Chondrocyte (in vitro differentiated cells): ENCODE results near the gene BTLA. TPM values are rescaled to one million over a fixed set of nuclear protein-coding genes. Genes with fewer than 3 reads are reported as not detected.

Experiments used
- DNase-seq: peaks from one replicate; pipeline ENCODE4 v3.0.0; 2021; ENCODE audit warnings: mixed read lengths, low spot score
- H3K27ac Mint-ChIP-seq: one replicate; pipeline ENCODE4 v1.8.0; 2021; ENCODE audit warnings: mild to moderate bottlenecking, moderate library complexity, mixed read lengths; ENCODE audit not compliant: unreplicated experiment
- H3K27me3 Mint-ChIP-seq: 2 replicates; pipeline ENCODE4 v1.8.0; 2021; ENCODE audit warnings: low read depth, mixed read lengths
- H3K36me3 Mint-ChIP-seq: 2 replicates; pipeline ENCODE4 v1.8.0; 2021; ENCODE audit warnings: low read depth, mixed read lengths
- H3K4me1 Mint-ChIP-seq: 2 replicates; pipeline ENCODE4 v1.8.0; 2021; ENCODE audit warnings: low read depth, mild to moderate bottlenecking, mixed read lengths
- H3K4me3 Mint-ChIP-seq: one replicate; pipeline ENCODE4 v1.8.0; 2021; ENCODE audit warnings: mild to moderate bottlenecking, moderate library complexity, mixed read lengths; ENCODE audit not compliant: unreplicated experiment
- H3K9me3 Mint-ChIP-seq: 2 replicates; pipeline ENCODE4 v1.8.0; 2021; ENCODE audit warnings: low read depth, mixed read lengths
- total RNA-seq: library from RNA; stranded (reverse); gene quantifications from 3 replicates; pipeline ENCODE4 v1.2.1, GENCODE V29; 2021
- TF ChIP-seq, protein P1 (sequence below): fragments of 200-600 bp; sonication (generic); IDR thresholded peaks from 2 replicates; pipeline ENCODE4 v1.5.0; 2021; ENCODE audit warnings: antibody characterized with exemption, mild to moderate bottlenecking, moderate library complexity

The BTLA gene
- total RNA-seq, 1 donor from 2014 or later, result 0.42 TPM

DNA sequence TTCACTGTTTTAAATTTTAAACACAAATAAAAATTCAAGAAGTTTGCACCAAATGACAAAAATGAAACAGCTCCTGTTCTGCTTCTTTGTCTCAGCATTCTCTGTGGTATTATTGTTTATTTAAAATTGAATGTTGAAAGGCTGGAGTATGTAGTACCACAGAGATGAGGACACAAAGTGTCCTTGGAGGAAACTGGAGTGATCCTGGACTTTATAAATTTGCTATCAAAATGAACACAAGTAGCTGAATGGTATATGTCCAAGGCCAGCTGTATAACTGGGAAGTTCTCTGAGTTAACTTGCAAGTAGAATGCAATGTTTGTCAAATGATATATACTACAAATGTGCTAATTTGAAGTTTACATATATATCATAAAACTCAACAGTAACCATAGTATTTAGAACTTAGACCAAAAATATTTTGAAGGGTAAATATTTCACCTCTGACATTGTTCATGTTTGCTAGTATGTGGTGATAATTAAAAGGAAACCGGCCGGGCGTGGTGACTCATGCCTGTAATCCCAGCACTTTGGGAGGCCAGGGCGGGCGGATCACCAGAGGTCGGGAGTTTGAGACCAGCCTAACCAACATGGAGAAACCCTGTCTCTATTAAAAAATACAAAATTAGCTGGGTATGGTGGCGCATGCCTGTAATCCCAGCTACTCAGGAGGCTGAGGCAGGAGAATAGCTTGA is 12.3 kb downstream of the BTLA start:
- Mint-ChIP-seq H3K27ac (no peak overlapping the region), H3K27me3 (no peaks in the 10 kb centered on the region), H3K9me3 (no peaks in the 10 kb centered on the region), H3K4me3 (no peak overlapping the region), H3K36me3 (no peaks in the 10 kb centered on the region), H3K4me1 (no peaks in the 10 kb centered on the region)
- DNase-seq, result no peak
- TF ChIP-seq, protein P1, sequence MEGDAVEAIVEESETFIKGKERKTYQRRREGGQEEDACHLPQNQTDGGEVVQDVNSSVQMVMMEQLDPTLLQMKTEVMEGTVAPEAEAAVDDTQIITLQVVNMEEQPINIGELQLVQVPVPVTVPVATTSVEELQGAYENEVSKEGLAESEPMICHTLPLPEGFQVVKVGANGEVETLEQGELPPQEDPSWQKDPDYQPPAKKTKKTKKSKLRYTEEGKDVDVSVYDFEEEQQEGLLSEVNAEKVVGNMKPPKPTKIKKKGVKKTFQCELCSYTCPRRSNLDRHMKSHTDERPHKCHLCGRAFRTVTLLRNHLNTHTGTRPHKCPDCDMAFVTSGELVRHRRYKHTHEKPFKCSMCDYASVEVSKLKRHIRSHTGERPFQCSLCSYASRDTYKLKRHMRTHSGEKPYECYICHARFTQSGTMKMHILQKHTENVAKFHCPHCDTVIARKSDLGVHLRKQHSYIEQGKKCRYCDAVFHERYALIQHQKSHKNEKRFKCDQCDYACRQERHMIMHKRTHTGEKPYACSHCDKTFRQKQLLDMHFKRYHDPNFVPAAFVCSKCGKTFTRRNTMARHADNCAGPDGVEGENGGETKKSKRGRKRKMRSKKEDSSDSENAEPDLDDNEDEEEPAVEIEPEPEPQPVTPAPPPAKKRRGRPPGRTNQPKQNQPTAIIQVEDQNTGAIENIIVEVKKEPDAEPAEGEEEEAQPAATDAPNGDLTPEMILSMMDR, result no peak

DNA sequence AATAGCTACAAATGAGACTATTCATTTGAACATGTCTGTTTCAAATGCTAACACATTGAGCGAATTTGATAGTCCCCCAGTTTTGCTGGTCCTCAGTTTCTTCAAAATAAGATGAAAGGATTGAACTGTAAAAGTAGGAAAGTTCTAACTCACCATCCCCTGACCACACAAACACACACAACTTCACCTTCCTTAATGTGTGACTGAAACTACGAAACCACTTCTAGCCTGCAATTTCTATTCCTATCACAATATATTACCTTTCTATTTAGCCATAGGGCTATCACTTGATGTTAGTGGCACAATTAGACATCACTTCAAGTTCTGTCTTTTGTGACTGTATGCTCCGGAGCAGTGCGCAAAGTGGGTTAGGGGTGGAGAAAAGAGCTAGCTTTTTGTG is 14.9 kb downstream of the BTLA start:
- no peak overlapping the region for H3K4me3 Mint-ChIP-seq
- TF ChIP-seq, protein P1, result no peak
- H3K4me1 Mint-ChIP-seq, result no peaks in the 10 kb centered on the region
- no peak for DNase-seq
- H3K27me3 Mint-ChIP-seq, result no peaks in the 10 kb centered on the region
- no peaks in the 10 kb centered on the region for H3K36me3 Mint-ChIP-seq
- H3K27ac Mint-ChIP-seq, result no peak overlapping the region
- no peaks in the 10 kb centered on the region for H3K9me3 Mint-ChIP-seq

DNA sequence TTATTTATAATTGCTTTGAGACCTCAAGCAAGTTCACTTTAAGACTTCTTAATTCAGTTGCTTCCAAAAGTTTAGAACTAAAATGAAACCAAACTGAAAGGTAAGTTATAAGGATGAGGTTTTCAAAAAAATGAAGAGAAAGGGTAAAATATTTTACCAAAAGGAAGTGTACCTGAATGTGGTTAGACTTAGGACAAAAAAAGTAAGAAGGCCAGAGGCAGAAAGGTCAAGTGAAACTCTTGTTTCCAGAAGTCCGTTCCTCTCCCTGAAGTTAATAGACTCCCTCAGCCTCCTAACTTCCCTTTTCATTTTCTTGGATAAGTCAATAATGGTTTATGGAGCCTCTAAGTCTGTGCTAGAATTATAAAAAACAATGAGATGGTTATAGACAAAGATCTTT is 16.6 kb downstream of the BTLA start:
- TF ChIP-seq, protein P1, result no peak
- H3K4me3 Mint-ChIP-seq, result no peak overlapping the region
- H3K36me3 Mint-ChIP-seq, result no peaks in the 10 kb centered on the region

DNA sequence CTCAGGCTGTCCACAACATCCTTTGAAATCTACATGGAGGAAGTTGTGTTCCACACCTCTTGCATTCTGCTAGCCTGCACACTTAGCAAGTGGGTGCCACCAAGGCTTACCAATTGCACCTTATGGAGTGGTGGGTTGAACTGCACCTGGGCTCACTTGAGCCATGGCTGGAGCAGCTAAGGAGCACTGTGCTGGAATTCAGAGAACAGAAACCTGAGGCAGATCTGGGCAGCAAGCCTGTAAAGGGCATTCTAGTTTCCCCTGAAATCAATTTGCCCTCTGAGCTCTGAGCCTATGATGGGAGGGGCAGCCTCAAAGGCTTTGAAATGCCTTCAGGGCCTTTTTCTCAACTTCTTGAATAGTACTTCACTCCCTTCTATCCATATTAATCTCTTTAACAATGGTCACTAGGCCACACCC is 18.0 kb downstream of the BTLA start:
- H3K4me3 Mint-ChIP-seq, result no peak overlapping the region
- H3K4me1 Mint-ChIP-seq, result no peaks in the 10 kb centered on the region
- TF ChIP-seq, protein P1, result no peak
- H3K27me3 Mint-ChIP-seq, result peaks cover 3% of the 10 kb centered on the region
- no peak overlapping the region for H3K27ac Mint-ChIP-seq
- H3K9me3 Mint-ChIP-seq, result no peaks in the 10 kb centered on the region
- DNase-seq, result no peak
- no peaks in the 10 kb centered on the region for H3K36me3 Mint-ChIP-seq

More for the DNA sequence above, 16.6 kb downstream of the BTLA start:
- no peaks in the 10 kb centered on the region for H3K9me3 Mint-ChIP-seq
- no peaks in the 10 kb centered on the region for H3K4me1 Mint-ChIP-seq
- H3K27me3 Mint-ChIP-seq, result peaks cover 3% of the 10 kb centered on the region
- DNase-seq, result no peak
- no peak overlapping the region for H3K27ac Mint-ChIP-seq

DNA sequence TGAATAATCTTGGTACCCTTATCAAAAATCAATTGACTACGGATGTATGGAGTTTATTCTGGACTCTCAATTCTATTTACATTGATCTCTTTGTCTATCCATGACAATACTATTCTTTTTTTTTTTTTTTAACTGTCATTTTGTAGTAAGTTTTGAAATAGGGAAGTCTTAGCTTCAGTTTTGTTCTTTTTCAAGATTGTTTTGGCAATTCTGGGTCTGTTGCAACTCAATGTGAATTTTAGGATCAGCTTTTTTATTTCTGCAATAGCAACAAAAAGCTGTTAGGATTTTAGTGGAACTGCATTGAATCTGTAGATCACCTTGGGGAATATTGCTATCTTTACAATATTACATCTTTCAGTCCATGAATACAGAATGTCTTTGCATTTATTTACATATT is 21.4 kb downstream of the BTLA start:
- Mint-ChIP-seq H3K27ac (no peak overlapping the region), H3K27me3 (peaks cover 4% of the 10 kb centered on the region), H3K9me3 (no peaks in the 10 kb centered on the region), H3K4me1 (no peaks in the 10 kb centered on the region), H3K36me3 (no peaks in the 10 kb centered on the region), H3K4me3 (no peak overlapping the region)
- TF ChIP-seq, protein P1, result no peak
- no peak for DNase-seq
